Stomach smooth muscle (tissue), 2 donors: Measurements from ENCODE around the gene SMIM30.
"Not testable (repeated sequence)": the region's sequence is repeated elsewhere in the genome, so short reads cannot be mapped to it uniquely, and the experiment has no call there.

Experiments
- H3K27ac ChIP-seq: one replicate; pipeline ENCODE4 v1.7.0; 2013; ENCODE audit warnings: mild to moderate bottlenecking, low read length, inconsistent platforms
- H3K27me3 ChIP-seq, 2 donors: one replicate each; pipeline ENCODE4 v1.7.0; 2013; ENCODE audit warnings: low read length in 2 of 2; ENCODE audit not compliant: insufficient read depth in 2 of 2, control insufficient read depth in 1 of 2
- H3K36me3 ChIP-seq, 2 donors: one replicate each; pipeline ENCODE4 v1.7.0; 2013; ENCODE audit warnings: low read length in 2 of 2; ENCODE audit not compliant: control insufficient read depth in 2 of 2, insufficient read depth in 2 of 2
- H3K4me1 ChIP-seq: one replicate; pipeline ENCODE4 v1.7.0; 2013; ENCODE audit warnings: low read length; ENCODE audit not compliant: control insufficient read depth, insufficient read depth
- H3K4me3 ChIP-seq, 2 donors: one replicate each; pipeline ENCODE4 v1.7.0; 2013; ENCODE audit warnings: low read length in 2 of 2
- H3K9ac ChIP-seq, 2 donors: one replicate each; pipeline ENCODE4 v1.7.0; 2013; ENCODE audit warnings: low read length in 2 of 2, mild to moderate bottlenecking in 1 of 2
- H3K9me3 ChIP-seq, 2 donors: one replicate each; pipeline ENCODE4 v1.7.0; 2013; ENCODE audit warnings: low read length in 2 of 2; ENCODE audit not compliant: control insufficient read depth in 2 of 2
- donor health status: healthy.
- donor health status: Pancreatic carcinoma.

SMIM30 gene

GRCh38 chr7:113118074-113118959 is at the start of gene SMIM30:
TSS of gene SMIM30 (minus strand) at chr7:113118554. CDS start at chr7:113117578, 976 bp downstream.
- no peaks in the 10 kb centered on the region for H3K27me3 ChIP-seq
- peak within 1 kb of the TSS; percentile 83 to 86 for H3K4me3 ChIP-seq
- peaks cover 0 to 4% of the 10 kb centered on the region in 2 donors for H3K36me3 ChIP-seq
- no peaks in the 10 kb centered on the region for H3K9me3 ChIP-seq
- H3K4me1 ChIP-seq: peaks cover 2% of the 10 kb centered on the region
- peak within 1 kb of the TSS; percentile 66 to 69 for H3K9ac ChIP-seq
- H3K27ac ChIP-seq: peak within 1 kb of the TSS; percentile 38

- not testable (repeated sequence) for H3K4me3 ChIP-seq, H3K9me3 ChIP-seq, H3K4me1 ChIP-seq, H3K36me3 ChIP-seq, H3K9ac ChIP-seq, H3K27ac ChIP-seq, H3K27me3 ChIP-seq
Measured at GRCh38 chr7:113166176-113166575, 47.8 kb upstream of the SMIM30 start.

- no peaks in the 10 kb centered on the region for H3K36me3 ChIP-seq
- no peaks in the 10 kb centered on the region for H3K27me3 ChIP-seq
- no peak overlapping the region for H3K27ac ChIP-seq
- no peak overlapping the region for H3K4me3 ChIP-seq
- no peak overlapping the region for H3K9ac ChIP-seq
- H3K9me3 ChIP-seq: no peaks in the 10 kb centered on the region
- no peaks in the 10 kb centered on the region for H3K4me1 ChIP-seq
Measured at GRCh38 chr7:113161050-113161449, 42.7 kb upstream of the SMIM30 start.

- Histone ChIP-seq H3K27ac (no peak overlapping the region), H3K27me3 (no peaks in the 10 kb centered on the region), H3K4me1 (no peaks in the 10 kb centered on the region)
Measured at GRCh38 chr7:113159746-113160339, 41.5 kb upstream of the SMIM30 start.

GRCh38 chr7:113158756-113159155 is 40.4 kb upstream of the SMIM30 start:
- Histone ChIP-seq H3K4me3 (no peak overlapping the region), H3K27ac (no peak overlapping the region), H3K9ac (no peak overlapping the region), H3K36me3 (no peaks in the 10 kb centered on the region), H3K4me1 (no peaks in the 10 kb centered on the region), H3K27me3 (no peaks in the 10 kb centered on the region), H3K9me3 (no peaks in the 10 kb centered on the region)

More at GRCh38 chr7:113159746-113160339, 41.5 kb upstream of the SMIM30 start:
- Histone ChIP-seq H3K4me3 (no peak overlapping the region), H3K9me3 (no peaks in the 10 kb centered on the region), H3K9ac (no peak overlapping the region), H3K36me3 (no peaks in the 10 kb centered on the region)

- H3K4me3 ChIP-seq: no peak overlapping the region
Measured at GRCh38 chr7:113154117-113154516, 35.8 kb upstream of the SMIM30 start.

GRCh38 chr7:113144817-113145216 is 26.5 kb upstream of the SMIM30 start:
- H3K27me3 ChIP-seq: no peaks in the 10 kb centered on the region
- no peaks in the 10 kb centered on the region for H3K4me1 ChIP-seq
- H3K27ac ChIP-seq: no peak overlapping the region
- no peaks in the 10 kb centered on the region for H3K36me3 ChIP-seq
- H3K4me3 ChIP-seq: no peak overlapping the region
- H3K9ac ChIP-seq: no peak overlapping the region
- H3K9me3 ChIP-seq: no peaks in the 10 kb centered on the region

More at GRCh38 chr7:113154117-113154516, 35.8 kb upstream of the SMIM30 start:
- Histone ChIP-seq H3K36me3 (no peaks in the 10 kb centered on the region), H3K9me3 (no peaks in the 10 kb centered on the region), H3K9ac (no peak overlapping the region), H3K27me3 (no peaks in the 10 kb centered on the region), H3K4me1 (no peaks in the 10 kb centered on the region), H3K27ac (no peak overlapping the region)

- no peak overlapping the region for H3K27ac ChIP-seq
- no peaks in the 10 kb centered on the region for H3K9me3 ChIP-seq
- H3K27me3 ChIP-seq: no peaks in the 10 kb centered on the region
- H3K4me1 ChIP-seq: no peaks in the 10 kb centered on the region
- no peaks in the 10 kb centered on the region for H3K36me3 ChIP-seq
- H3K9ac ChIP-seq: no peak overlapping the region
- no peak overlapping the region for H3K4me3 ChIP-seq
Measured at GRCh38 chr7:113143486-113144257, 25.3 kb upstream of the SMIM30 start.

GRCh38 chr7:113142385-113143119 is 24.2 kb upstream of the SMIM30 start:
- no peak overlapping the region for H3K27ac ChIP-seq
- no peaks in the 10 kb centered on the region for H3K9me3 ChIP-seq
- H3K9ac ChIP-seq: no peak overlapping the region
- H3K4me3 ChIP-seq: no peak overlapping the region
- no peaks in the 10 kb centered on the region for H3K36me3 ChIP-seq
- no peaks in the 10 kb centered on the region for H3K4me1 ChIP-seq
- no peaks in the 10 kb centered on the region for H3K27me3 ChIP-seq

GRCh38 chr7:113141803-113142202 is 23.4 kb upstream of the SMIM30 start:
- H3K4me3 ChIP-seq: no peak overlapping the region
- H3K27ac ChIP-seq: no peak overlapping the region
- no peaks in the 10 kb centered on the region for H3K36me3 ChIP-seq

More at GRCh38 chr7:113141803-113142202, 23.4 kb upstream of the SMIM30 start:
- no peak overlapping the region for H3K9ac ChIP-seq
- no peaks in the 10 kb centered on the region for H3K9me3 ChIP-seq
- no peaks in the 10 kb centered on the region for H3K4me1 ChIP-seq
- H3K27me3 ChIP-seq: no peaks in the 10 kb centered on the region
